Subcutaneous adipose tissue (tissue), 4 donors: Measurements from ENCODE around the gene ST6GAL1. TPM values are rescaled to one million over a fixed set of nuclear protein-coding genes. Genes with fewer than 3 reads are reported as not detected.

ENCODE experiments used
- total RNA-seq, 4 donors: library from RNA; depleted of rRNA; stranded (reverse); fragments of >200 nt; gene quantifications; one replicate each; pipeline ENCODE4 v1.1.0, GENCODE V29; 2016
- TF ChIP-seq, protein P1 (sequence below): fragments of 450-650 bp; IDR thresholded peaks from one replicate; pipeline ENCODE4 v1.5.1; 2016; ENCODE audit warnings: low read depth, mild to moderate bottlenecking, control low read depth, antibody characterized with exemption, moderate library complexity

The ST6GAL1 gene
- total RNA-seq, 4 donors from 2014 or later = 31.4 to 80.1 (median 43.8) TPM

GRCh38 chr3:187031934-187032333, 101.6 kb downstream of the ST6GAL1 start:
- TF ChIP-seq, protein P1, sequence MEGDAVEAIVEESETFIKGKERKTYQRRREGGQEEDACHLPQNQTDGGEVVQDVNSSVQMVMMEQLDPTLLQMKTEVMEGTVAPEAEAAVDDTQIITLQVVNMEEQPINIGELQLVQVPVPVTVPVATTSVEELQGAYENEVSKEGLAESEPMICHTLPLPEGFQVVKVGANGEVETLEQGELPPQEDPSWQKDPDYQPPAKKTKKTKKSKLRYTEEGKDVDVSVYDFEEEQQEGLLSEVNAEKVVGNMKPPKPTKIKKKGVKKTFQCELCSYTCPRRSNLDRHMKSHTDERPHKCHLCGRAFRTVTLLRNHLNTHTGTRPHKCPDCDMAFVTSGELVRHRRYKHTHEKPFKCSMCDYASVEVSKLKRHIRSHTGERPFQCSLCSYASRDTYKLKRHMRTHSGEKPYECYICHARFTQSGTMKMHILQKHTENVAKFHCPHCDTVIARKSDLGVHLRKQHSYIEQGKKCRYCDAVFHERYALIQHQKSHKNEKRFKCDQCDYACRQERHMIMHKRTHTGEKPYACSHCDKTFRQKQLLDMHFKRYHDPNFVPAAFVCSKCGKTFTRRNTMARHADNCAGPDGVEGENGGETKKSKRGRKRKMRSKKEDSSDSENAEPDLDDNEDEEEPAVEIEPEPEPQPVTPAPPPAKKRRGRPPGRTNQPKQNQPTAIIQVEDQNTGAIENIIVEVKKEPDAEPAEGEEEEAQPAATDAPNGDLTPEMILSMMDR = no peak

DNA sequence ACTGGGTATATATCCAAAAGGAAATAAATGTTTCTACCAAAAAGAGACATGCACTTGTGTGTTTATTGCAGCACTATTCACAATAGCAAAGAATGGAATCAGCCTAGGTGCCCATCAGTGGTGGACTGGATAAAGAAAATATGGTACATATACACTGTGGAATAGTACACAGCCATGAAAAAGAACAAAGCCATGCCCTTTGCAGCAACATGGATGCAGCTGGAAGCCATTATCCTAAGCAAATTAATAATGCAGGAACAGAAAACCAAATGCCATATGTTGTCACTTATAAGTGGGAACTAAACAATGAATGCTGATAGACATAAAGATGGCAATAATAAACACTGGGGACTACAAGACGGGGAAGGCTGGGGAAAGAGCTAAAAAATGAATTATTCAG, 106.1 kb downstream of the ST6GAL1 start:
- TF ChIP-seq, protein P1 = no peak

DNA sequence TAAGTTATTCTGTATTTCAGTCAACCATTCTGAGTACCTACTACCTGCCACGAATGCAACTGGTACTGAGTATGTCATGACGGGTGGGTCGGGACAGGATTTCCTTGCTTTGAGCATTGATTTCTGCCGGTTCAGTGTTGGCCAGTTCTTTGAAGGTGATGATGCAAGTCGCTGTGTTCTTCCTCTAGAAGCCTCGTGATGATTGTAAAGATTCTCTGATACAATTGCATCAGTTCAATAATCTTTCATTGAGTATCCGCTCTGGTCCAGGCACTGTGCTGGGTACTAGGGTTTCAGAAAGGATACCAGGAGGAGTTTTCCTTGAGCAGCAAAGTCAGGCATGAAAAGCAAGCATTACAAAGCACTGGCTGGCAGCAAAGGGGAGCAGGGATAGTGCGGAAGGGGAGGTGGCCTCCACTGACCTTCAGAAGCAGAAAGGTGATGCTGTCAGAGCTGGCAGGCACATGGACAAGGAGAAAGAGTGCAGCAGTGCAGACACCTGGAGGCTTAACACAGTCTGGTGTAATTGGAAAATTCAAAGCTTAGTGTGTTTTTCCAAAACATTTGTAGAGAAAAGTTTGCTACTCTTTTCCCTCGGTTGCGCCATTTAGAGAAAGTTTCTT, 108.9 kb downstream of the ST6GAL1 start:
- TF ChIP-seq, protein P1 = no peak

- TF ChIP-seq, protein P1 = no peak
These were observed 109.5 kb downstream of the ST6GAL1 start for GRCh38 chr3:187039723-187040414.

GRCh38 chr3:187040516-187041361, 110.4 kb downstream of the ST6GAL1 start:
- TF ChIP-seq, protein P1 = no peak

- TF ChIP-seq, protein P1 = no peak
These were observed 111.3 kb downstream of the ST6GAL1 start for GRCh38 chr3:187041362-187042307.
